GM23248 (cell line): ENCODE measurements around the gene HSPA1B. TPM values are rescaled to one million over a fixed set of nuclear protein-coding genes. Genes with fewer than 3 reads are reported as not detected.
"Not testable (repeated sequence)": the region's sequence is repeated elsewhere in the genome, so short reads cannot be mapped to it uniquely, and the experiment has no call there.

Experiments
- DNase-seq: peaks from one replicate; pipeline ENCODE4 v3.0.0-alpha.2; 2015
- H2AFZ ChIP-seq: fragments of 200-600 bp; sonication (generic); 2 replicates; pipeline ENCODE4 v1.6.1; 2016; ENCODE audit warnings: antibody characterized with exemption
- H3F3A ChIP-seq: fragments of 200-600 bp; sonication (generic); 2 replicates; pipeline ENCODE4 v1.6.1; 2016; ENCODE audit warnings: mild to moderate bottlenecking, antibody characterized with exemption, mixed run types; ENCODE audit not compliant: insufficient read depth
- H3K27ac ChIP-seq: fragments of 200-600 bp; sonication (generic); 2 replicates; pipeline ENCODE4 v1.5.1; 2016; ENCODE audit warnings: mild to moderate bottlenecking
- H3K27me3 ChIP-seq: fragments of 200-600 bp; sonication (generic); replicated peaks from 2 replicates; pipeline ENCODE4 v1.6.1; 2016; ENCODE audit warnings: mild to moderate bottlenecking; ENCODE audit not compliant: insufficient read depth
- H3K36me3 ChIP-seq: fragments of 200-600 bp; sonication (generic); 2 replicates; pipeline ENCODE4 v1.6.1; 2016; ENCODE audit warnings: low read depth, mild to moderate bottlenecking
- H3K4me1 ChIP-seq: fragments of 200-600 bp; sonication (generic); 2 replicates; pipeline ENCODE4 v1.6.1; 2016; ENCODE audit warnings: mild to moderate bottlenecking; ENCODE audit not compliant: insufficient read depth
- H3K4me2 ChIP-seq: fragments of 200-600 bp; sonication (generic); one replicate; pipeline ENCODE4 v1.6.1; 2016; ENCODE audit warnings: mild to moderate bottlenecking; ENCODE audit not compliant: unreplicated experiment
- H3K4me3 ChIP-seq: fragments of 200-600 bp; sonication (generic); 2 replicates; pipeline ENCODE4 v1.5.1; 2016; ENCODE audit warnings: mild to moderate bottlenecking
- H3K79me2 ChIP-seq: fragments of 200-600 bp; sonication (generic); 2 replicates; pipeline ENCODE4 v1.6.1; 2016; ENCODE audit warnings: mild to moderate bottlenecking; ENCODE audit not compliant: insufficient read depth
- H3K9ac ChIP-seq: fragments of 200-600 bp; sonication (generic); 2 replicates; pipeline ENCODE4 v1.6.1; 2016; ENCODE audit warnings: mild to moderate bottlenecking
- H3K9me2 ChIP-seq: fragments of 200-600 bp; sonication (generic); 2 replicates; pipeline ENCODE4 v1.6.1; 2016; ENCODE audit warnings: mixed run types, mild to moderate bottlenecking, moderate library complexity; ENCODE audit not compliant: insufficient read depth
- H3K9me3 ChIP-seq: fragments of 200-600 bp; sonication (generic); one replicate; pipeline ENCODE4 v1.6.1; 2017; ENCODE audit warnings: low read depth
- H4K20me1 ChIP-seq: fragments of 200-600 bp; sonication (generic); 2 replicates; pipeline ENCODE4 v1.6.0; 2016; ENCODE audit not compliant: insufficient read depth
- EZH2 ChIP-seq: fragments of 200-600 bp; sonication (generic); IDR thresholded peaks from 2 replicates; pipeline ENCODE4 v1.6.1; 2018; ENCODE audit warnings: antibody characterized with exemption, mild to moderate bottlenecking; ENCODE audit not compliant: insufficient read depth, poor library complexity, severe bottlenecking
- EZH2phosphoT487 ChIP-seq: fragments of 200-600 bp; sonication (generic); IDR thresholded peaks from 2 replicates; pipeline ENCODE4 v1.6.1; 2018; ENCODE audit warnings: antibody characterized with exemption, moderate library complexity, mild to moderate bottlenecking, low read depth; ENCODE audit not compliant: insufficient read depth
- WGBS, 2 experiments: methylation state at CpG; one replicate each; pipeline ENCODE4 v1.1.6; 2015 to 2017; ENCODE audit warnings: low lambda C conversion rate in 2 of 2, low coverage in 1 of 2; ENCODE audit errors: missing lambda C conversion rate in 2 of 2; 5-methylcytosine and 5-hydroxymethylcytosine counted together
- in situ Hi-C: fragments of 300-500 bp; cut with MboI; formaldehyde crosslinking; loops from 2 replicates; pipeline ENCODE4 v1.15.0; 2020
- polyA plus RNA-seq: library from polyadenylated mRNA; unstranded; fragments of >200 nt; fragmentation: Nextera tagmentation; extraction: Ambion mirVana; gene quantifications from 2 replicates; pipeline ENCODE4 v1.2.1, GENCODE V29; 2016
- total RNA-seq: library from RNA; depleted of rRNA; stranded (reverse); fragments of >200 nt; shearing (Covaris generic); gene quantifications from 2 replicates; pipeline ENCODE4 v1.2.3, GENCODE V29; 2014

HSPA1B gene
- total and polyA plus RNA-seq, 2 experiments from 2014 or later: 61.3 to 104 TPM

GRCh38 chr6:31864818-31865204, 37.3 kb downstream of the HSPA1B start:
- no peaks in the 10 kb centered on the region for H3K36me3 ChIP-seq
- no peaks in the 10 kb centered on the region for H3K27me3 ChIP-seq
- H3K79me2 ChIP-seq: peaks cover 11% of the 10 kb centered on the region
- no peaks in the 10 kb centered on the region for H4K20me1 ChIP-seq
- H3K9me2 ChIP-seq: no peaks in the 10 kb centered on the region
- WGBS, 2 experiments: 84 to 87% methylated on average over 8 of the region's 8 CpGs
- peaks cover 11% of the 10 kb centered on the region for H3K4me1 ChIP-seq
- H2AFZ ChIP-seq: no peak overlapping the region
- DNase-seq: no peak
- no peak overlapping the region for H3K4me3 ChIP-seq
- H3K9me3 ChIP-seq: no peaks in the 10 kb centered on the region
- H3F3A ChIP-seq: 0 out of 2 replicates have a peak, but pooled peaks cover 7% of the 10 kb centered on the region
- no peak overlapping the region for H3K27ac ChIP-seq
- in situ Hi-C loops: no loop called here
- no peak overlapping the region for H3K9ac ChIP-seq
- H3K4me2 ChIP-seq: no peak overlapping the region
- TF ChIP-seq EZH2 (no peak), EZH2phosphoT487 (no peak)

- Histone ChIP-seq H3K4me1 (peaks cover 11% of the 10 kb centered on the region), H3K9me2 (no peaks in the 10 kb centered on the region), H3K9me3 (no peaks in the 10 kb centered on the region), H3K79me2 (peaks cover 11% of the 10 kb centered on the region), H4K20me1 (no peaks in the 10 kb centered on the region), H3K27ac (no peak overlapping the region), H3K4me2 (no peak overlapping the region), H3F3A (0 out of 2 replicates have a peak, but pooled peaks cover 7% of the 10 kb centered on the region), H3K27me3 (no peaks in the 10 kb centered on the region), H3K4me3 (no peak overlapping the region), H2AFZ (no peak overlapping the region), H3K36me3 (no peaks in the 10 kb centered on the region), H3K9ac (no peak overlapping the region)
- no peak for DNase-seq
- no peak for TF ChIP-seq EZH2phosphoT487
- in situ Hi-C loops: no loop called here
- WGBS, 2 experiments: 83 to 85% methylated on average over 21 of the region's 21 CpGs
These were observed 37.9 kb downstream of the HSPA1B start for GRCh38 chr6:31865205-31866118.

DNA sequence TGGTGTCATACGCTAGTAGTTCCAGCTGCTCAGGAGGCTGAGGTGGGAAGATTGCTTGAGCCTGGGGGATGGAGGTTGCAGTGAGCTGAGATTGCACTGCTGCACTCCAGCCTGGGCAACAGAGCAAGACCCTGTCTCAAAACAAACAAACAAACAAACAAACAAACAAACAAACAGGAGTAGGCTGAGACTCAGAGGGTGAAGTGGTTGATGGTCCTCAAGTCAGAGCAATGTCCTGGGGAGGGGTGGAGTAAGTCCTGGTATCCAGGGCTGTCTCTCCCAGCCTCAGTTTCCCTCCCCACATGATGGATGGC, 41.1 kb downstream of the HSPA1B start:
- WGBS, 2 experiments: 100% methylated on average over 1 of the region's 1 CpG
- H4K20me1 ChIP-seq, H3F3A ChIP-seq, H3K9me2 ChIP-seq, H2AFZ ChIP-seq, H3K4me2 ChIP-seq, in situ Hi-C loops, H3K4me3 ChIP-seq, H3K27ac ChIP-seq, DNase-seq, H3K36me3 ChIP-seq, H3K27me3 ChIP-seq, H3K9ac ChIP-seq, H3K79me2 ChIP-seq, H3K4me1 ChIP-seq, H3K9me3 ChIP-seq: not testable (repeated sequence)

DNA sequence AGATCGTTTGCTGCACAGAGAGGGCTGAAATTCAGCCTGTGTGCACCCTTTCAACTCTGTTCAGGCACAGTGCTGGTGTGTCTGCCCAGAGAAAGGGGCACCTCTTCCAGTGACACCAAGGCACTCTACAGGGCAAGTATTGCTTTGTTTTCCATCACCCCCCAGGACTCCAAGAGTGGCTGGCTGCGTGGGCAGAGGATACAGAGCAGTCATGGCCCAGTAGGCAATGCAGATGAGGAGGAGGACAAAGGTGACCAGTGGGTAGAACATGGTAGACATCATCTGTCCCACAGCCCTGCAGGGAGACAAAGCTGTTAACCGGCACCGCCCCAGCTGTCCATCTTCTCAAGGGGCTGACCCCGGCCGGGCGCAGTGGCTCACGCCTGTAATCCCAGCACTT, 41.8 kb downstream of the HSPA1B start:
- DNase-seq: no peak

More for the DNA sequence above, 41.8 kb downstream of the HSPA1B start:
- Histone ChIP-seq H3K36me3 (no peaks in the 10 kb centered on the region), H3K9me3 (no peaks in the 10 kb centered on the region), H3K9ac (no peak overlapping the region), H3K27ac (no peak overlapping the region), H3K27me3 (no peaks in the 10 kb centered on the region), H3F3A (no peaks in the 10 kb centered on the region), H3K4me3 (no peak overlapping the region), H3K9me2 (no peaks in the 10 kb centered on the region), H4K20me1 (no peaks in the 10 kb centered on the region), H3K4me1 (no peaks in the 10 kb centered on the region), H3K4me2 (no peak overlapping the region), H3K79me2 (no peaks in the 10 kb centered on the region), H2AFZ (no peak overlapping the region)
- WGBS, 2 experiments: 46 to 78% methylated on average over 2 to 8 of the region's 8 CpGs
- no peak for TF ChIP-seq EZH2
- in situ Hi-C loops: no loop called here
